HG02798 (cell line): Measurements from ENCODE around the gene CXXC1.
"Not testable (repeated sequence)": the region's sequence is repeated elsewhere in the genome, so short reads cannot be mapped to it uniquely, and the experiment has no call there.

ENCODE experiments used
- ATAC-seq: cut with Tn5 transposase; IDR thresholded peaks from one replicate; pipeline ENCODE4 v1.9.1; 2021; ENCODE audit warnings: mild to moderate bottlenecking; ENCODE audit not compliant: unreplicated experiment, poor library complexity

CXXC1 gene

GRCh38 chr18:50298443-50299284 lies 11.2 kb upstream of the CXXC1 start:
- ATAC-seq: no peak

GRCh38 chr18:50297621-50298442 lies 10.3 kb upstream of the CXXC1 start:
- peak; percentile 99 for ATAC-seq

- ATAC-seq: no peak
Measured at GRCh38 chr18:50293039-50293438, 5.5 kb upstream of the CXXC1 start.

DNA sequence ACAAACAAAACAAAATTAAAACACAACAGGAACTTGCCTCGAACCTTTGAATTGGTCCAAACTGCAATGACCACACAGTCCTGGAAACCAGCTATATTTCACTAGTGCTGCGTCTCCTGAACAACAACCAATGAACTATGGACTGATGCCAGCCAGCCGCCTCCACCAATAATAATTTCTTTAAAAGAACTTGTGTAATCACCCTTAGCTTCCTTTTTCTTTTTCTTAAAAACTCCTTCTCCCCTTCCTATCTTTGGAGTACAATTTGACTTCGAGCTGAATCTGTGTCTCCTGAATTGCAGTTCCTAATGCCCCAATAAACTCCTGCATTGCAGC lies 1.6 kb upstream of the CXXC1 start:
- no peak for ATAC-seq

- not testable (repeated sequence) for ATAC-seq
Measured at GRCh38 chr18:50288348-50289107, 1.0 kb upstream of the CXXC1 start.

GRCh38 chr18:50287028-50287440 lies 458 bp downstream of the CXXC1 start:
- ATAC-seq: no peak

DNA sequence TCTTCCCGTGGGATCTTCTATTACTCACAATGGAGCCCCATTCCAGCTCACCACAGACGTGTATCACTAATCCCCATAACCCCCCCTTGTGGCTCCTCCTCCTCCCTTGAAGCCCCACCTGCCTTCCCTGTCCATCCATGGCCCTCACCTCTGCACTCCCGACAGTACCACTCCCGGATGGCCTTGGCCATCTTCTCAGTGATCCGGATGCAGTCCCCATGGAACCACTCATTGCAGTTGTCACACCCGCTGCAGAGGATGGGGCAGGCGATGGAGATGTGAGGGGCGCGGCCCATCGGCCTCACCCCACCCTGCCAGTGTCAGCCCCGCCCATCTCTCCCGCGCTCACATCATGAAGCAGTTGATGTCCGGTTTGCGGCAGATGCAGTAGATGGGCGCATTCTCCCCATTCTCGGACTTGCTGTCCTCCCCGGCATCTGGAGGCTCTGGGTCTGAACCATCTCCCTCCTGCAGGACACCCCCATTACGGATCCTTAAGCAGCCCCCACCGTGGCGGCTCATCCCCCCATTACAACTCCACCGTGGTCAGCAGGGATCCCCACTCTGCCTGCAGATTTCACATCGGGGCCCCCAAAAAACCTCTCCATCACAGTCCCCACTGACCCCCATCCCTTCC lies 983 bp downstream of the CXXC1 start:
- no peak for ATAC-seq

DNA sequence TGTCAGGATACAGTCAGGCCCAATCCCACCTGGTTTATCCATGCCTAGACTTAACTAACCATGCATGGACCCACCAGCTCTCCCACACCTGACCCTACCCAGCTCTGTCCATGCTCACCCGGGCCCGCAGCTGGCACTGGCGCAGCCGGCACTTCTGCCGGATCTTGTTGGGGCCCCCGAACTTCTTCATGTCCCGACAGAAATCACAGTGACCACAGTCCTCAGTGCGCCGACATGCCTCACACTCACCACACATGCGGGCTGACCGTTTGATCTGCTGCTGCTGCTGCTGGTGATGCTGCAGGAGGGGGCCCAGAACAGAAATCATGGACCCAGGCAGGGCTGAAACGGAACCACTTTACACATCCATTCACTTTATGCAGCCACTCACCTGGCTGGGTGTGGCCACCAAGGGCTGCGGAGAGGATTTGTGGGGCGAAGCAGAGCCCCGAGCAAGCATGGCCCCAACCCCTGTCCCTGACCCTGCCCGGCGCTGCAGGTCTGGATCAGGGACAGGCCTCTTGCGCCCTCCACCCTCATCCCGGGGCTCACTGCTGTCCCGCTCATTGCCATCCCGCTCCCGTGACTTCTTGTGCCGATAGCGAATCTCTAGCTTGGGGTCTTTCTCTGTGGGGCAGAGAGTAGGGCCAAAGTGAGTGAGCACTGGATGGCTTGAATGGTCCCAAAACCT lies 1.7 kb downstream of the CXXC1 start:
- ATAC-seq: no peak

GRCh38 chr18:50285071-50285470 lies 2.4 kb downstream of the CXXC1 start:
- no peak for ATAC-seq

- ATAC-seq: no peak
Measured at GRCh38 chr18:50284255-50284885, 3.1 kb downstream of the CXXC1 start.

- no peak for ATAC-seq
Measured at GRCh38 chr18:50283469-50284209, 3.9 kb downstream of the CXXC1 start.

DNA sequence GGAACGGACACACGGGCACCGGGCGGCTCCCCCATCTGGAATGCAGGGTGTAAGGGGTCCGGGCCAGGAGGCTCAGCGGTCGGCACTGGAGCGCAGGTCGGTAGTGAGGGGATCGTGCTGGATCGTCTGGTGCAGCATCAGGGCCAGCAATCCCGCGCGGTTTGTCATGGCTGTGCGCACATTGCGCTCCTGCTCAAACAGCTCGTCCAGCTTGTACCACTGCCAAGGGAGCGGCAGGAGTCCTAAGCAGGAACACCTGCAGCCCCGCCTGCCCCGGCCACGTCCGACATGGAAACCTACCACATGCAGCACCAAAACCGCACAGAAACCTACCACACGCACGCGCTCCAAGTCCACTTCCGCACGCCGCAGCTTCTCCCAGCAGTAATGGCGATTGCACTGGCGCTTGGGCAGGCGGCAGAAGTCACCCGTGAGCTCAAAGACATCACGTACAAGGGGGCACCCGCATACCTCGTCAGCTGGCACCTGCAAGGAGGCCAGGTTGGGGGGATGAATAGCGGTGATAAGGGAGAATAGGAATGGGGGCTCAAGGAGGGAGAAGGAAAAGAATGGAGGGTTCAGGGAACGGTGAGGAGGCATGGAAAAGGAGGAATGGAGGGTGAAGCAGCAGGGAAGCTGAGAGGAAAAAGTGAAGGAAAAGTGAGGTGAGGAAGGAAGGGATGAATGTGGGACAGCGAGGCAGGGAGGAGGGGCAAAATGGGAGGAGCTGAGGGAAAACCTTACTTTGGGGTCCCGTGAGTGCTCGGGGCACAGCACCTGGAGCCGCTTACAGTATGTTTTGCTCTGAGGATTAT lies 4.8 kb downstream of the CXXC1 start:
- ATAC-seq: no peak

DNA sequence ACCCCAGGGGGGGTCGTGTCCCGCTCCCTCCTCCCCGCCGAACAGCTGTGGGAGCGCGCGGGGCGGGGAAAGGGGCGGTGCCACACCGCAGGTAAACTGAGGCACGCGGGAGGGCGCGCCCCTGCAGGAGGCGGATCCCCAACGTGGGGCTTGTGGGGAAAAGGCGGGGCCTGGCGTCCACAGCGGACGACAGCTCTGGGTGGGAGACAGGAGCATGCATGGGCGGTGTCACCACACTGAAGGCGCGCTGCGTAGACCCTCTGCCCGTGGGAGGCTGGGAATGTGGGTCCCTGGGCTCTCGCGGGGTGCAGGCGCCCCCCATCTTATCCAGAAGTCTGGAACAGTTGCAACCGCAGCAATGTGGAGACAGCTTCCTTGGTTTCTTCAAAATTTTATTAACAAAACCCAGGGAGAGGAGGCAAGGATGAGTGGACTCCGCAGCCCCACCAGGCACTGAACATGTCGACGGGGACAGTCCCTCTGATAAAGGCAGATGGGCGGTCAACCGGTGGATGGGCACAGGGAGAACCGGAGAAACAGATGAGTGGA lies 5.4 kb downstream of the CXXC1 start:
- ATAC-seq: no peak

DNA sequence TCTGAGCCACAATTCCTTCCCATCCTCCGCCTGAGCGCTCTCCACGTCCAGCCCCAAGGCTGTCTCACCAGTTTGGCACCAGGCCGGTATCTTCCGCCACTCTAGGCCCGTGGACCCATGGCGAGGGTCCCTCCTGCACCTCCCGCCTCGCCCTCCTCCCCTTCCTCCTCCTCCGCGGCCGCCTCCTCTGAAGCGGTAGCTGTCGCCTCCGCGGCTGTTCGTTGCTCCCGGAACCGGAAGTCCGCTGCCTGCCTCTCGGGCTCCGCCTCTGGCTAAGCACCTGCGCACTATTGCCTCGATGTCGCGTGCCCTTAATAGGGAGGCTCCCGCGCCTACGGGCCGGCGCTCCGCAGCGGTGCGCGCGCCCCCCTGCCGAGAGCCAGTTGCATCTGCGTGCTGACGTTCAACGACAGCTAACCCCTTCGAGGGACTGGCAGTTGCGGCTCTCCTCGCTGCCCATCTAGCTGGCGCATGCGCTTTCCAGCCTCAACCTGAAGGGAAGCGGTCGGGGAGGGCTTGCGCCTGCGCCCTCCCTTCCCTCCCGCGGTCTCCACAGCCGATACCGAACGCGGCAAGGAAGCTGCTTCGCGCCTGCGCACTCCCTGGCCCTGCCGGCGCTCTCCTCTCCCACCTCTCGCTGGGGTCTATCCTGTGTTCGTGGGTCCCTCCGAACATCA lies 6.1 kb downstream of the CXXC1 start, which contains the start of gene MBD1:
Gene MBD1, minus strand, starts transcription at position 229 of the 677 bp plus-strand sequence. CDS start 1,531 bp downstream, outside the sequence.
- peak; percentile 91 for ATAC-seq

GRCh38 chr18:50280707-50281294 lies 6.7 kb downstream of the CXXC1 start:
- no peak for ATAC-seq

- ATAC-seq: no peak
Measured at GRCh38 chr18:50279752-50280151, 7.7 kb downstream of the CXXC1 start.
